ENCODE data around the gene KLF5.

DNA sequence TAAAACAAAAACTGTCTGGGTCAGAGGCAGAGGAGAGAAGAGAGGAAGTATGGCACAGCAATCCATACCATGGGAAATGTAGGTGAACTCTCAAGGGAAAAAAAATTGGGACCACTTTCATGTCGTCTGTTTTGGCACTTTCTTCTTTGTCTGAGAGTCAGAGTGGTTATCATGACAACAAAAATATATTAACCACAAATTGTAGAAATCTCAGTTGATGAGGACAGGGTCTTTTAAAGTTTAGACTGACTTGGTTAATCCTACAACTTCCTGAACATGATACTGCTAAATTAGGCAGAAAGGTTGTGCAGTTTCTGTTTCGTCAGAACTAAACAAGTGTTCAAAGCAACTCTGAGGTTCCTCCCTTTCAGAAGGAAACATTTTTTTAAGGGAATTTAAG lies 15.2 kb downstream of the KLF5 start:
- TF ChIP-seq ZNF274 (IDR thresholded peaks at IDR 0.05; ENCODE audit: low read depth, low read length) (no peak), YY1 (IDR thresholded peaks at IDR 0.05; ENCODE audit: insufficient read depth, insufficient read length) (no peak)
